ENCODE results near the gene GAS2.

GAS2 gene

GRCh38 chr11:22713336-22713735, 46.9 kb downstream of the GAS2 start:
- no peak for ATAC-seq (replicated peaks; ENCODE audit: extremely low read depth, poor library complexity, severe bottlenecking)
- no peaks in the 10 kb centered on the region for H3K36me3 Mint-ChIP-seq (ENCODE audit: insufficient read depth)
- no peak overlapping the region for H3K27ac Mint-ChIP-seq (ENCODE audit: low read depth)
- H3K4me3 Mint-ChIP-seq = no peak overlapping the region
- DNase-seq (ENCODE audit: low spot score in 2 of 2) = no peak
- H3K27me3 Mint-ChIP-seq = peaks cover 28% of the 10 kb centered on the region
- H3K9me3 Mint-ChIP-seq = no peaks in the 10 kb centered on the region
- no peaks in the 10 kb centered on the region for H3K4me1 Mint-ChIP-seq

- H3K9me3 Mint-ChIP-seq = no peaks in the 10 kb centered on the region
- H3K4me1 Mint-ChIP-seq = no peaks in the 10 kb centered on the region
- no peak overlapping the region for H3K27ac Mint-ChIP-seq (ENCODE audit: low read depth)
- no peaks in the 10 kb centered on the region for H3K36me3 Mint-ChIP-seq (ENCODE audit: insufficient read depth)
- DNase-seq (ENCODE audit: low spot score in 2 of 2) (no peak), ATAC-seq (replicated peaks; ENCODE audit: extremely low read depth, poor library complexity, severe bottlenecking) (no peak)
- H3K4me3 Mint-ChIP-seq = no peak overlapping the region
- peaks cover 26% of the 10 kb centered on the region for H3K27me3 Mint-ChIP-seq
Observed at GRCh38 chr11:22715971-22716370, 49.6 kb downstream of the GAS2 start.

GRCh38 chr11:22720457-22720856, 54.0 kb downstream of the GAS2 start:
- Mint-ChIP-seq H3K9me3 (no peaks in the 10 kb centered on the region), H3K4me3 (no peak overlapping the region), H3K4me1 (no peaks in the 10 kb centered on the region), H3K27ac (ENCODE audit: low read depth) (no peak overlapping the region), H3K36me3 (ENCODE audit: insufficient read depth) (no peaks in the 10 kb centered on the region), H3K27me3 (no peaks in the 10 kb centered on the region)
- ATAC-seq (replicated peaks; ENCODE audit: extremely low read depth, poor library complexity, severe bottlenecking) (no peak), DNase-seq (ENCODE audit: low spot score in 2 of 2) (no peak)

- Mint-ChIP-seq H3K4me1 (no peaks in the 10 kb centered on the region), H3K27ac (ENCODE audit: low read depth) (no peak overlapping the region), H3K9me3 (no peaks in the 10 kb centered on the region), H3K27me3 (no peaks in the 10 kb centered on the region), H3K36me3 (ENCODE audit: insufficient read depth) (no peaks in the 10 kb centered on the region), H3K4me3 (no peak overlapping the region)
- no peak for DNase-seq (ENCODE audit: low spot score in 2 of 2)
- ATAC-seq (replicated peaks; ENCODE audit: extremely low read depth, poor library complexity, severe bottlenecking) = no peak
Observed at GRCh38 chr11:22723274-22723673, 56.9 kb downstream of the GAS2 start.

GRCh38 chr11:22725079-22725478, 58.7 kb downstream of the GAS2 start:
- Mint-ChIP-seq H3K4me1 (no peaks in the 10 kb centered on the region), H3K36me3 (ENCODE audit: insufficient read depth) (no peaks in the 10 kb centered on the region)

GRCh38 chr11:22728600-22729389, 62.4 kb downstream of the GAS2 start:
- no peaks in the 10 kb centered on the region for H3K27me3 Mint-ChIP-seq
- no peaks in the 10 kb centered on the region for H3K36me3 Mint-ChIP-seq (ENCODE audit: insufficient read depth)
- no peak overlapping the region for H3K4me3 Mint-ChIP-seq
- no peak overlapping the region for H3K27ac Mint-ChIP-seq (ENCODE audit: low read depth)
- H3K4me1 Mint-ChIP-seq = no peaks in the 10 kb centered on the region
- DNase-seq (ENCODE audit: low spot score in 2 of 2) = no peak
- ATAC-seq (replicated peaks; ENCODE audit: extremely low read depth, poor library complexity, severe bottlenecking) = no peak
- no peaks in the 10 kb centered on the region for H3K9me3 Mint-ChIP-seq

More at GRCh38 chr11:22725079-22725478, 58.7 kb downstream of the GAS2 start:
- no peak for ATAC-seq (replicated peaks; ENCODE audit: extremely low read depth, poor library complexity, severe bottlenecking)
- Mint-ChIP-seq H3K4me3 (no peak overlapping the region), H3K27ac (ENCODE audit: low read depth) (no peak overlapping the region), H3K27me3 (no peaks in the 10 kb centered on the region), H3K9me3 (no peaks in the 10 kb centered on the region)
- no peak for DNase-seq (ENCODE audit: low spot score in 2 of 2)

GRCh38 chr11:22730319-22730718, 63.9 kb downstream of the GAS2 start:
- Mint-ChIP-seq H3K27ac (ENCODE audit: low read depth) (no peak overlapping the region), H3K27me3 (no peaks in the 10 kb centered on the region), H3K36me3 (ENCODE audit: insufficient read depth) (no peaks in the 10 kb centered on the region), H3K4me3 (no peak overlapping the region), H3K9me3 (no peaks in the 10 kb centered on the region), H3K4me1 (no peaks in the 10 kb centered on the region)
- DNase-seq (ENCODE audit: low spot score in 2 of 2) (no peak), ATAC-seq (replicated peaks; ENCODE audit: extremely low read depth, poor library complexity, severe bottlenecking) (no peak)

GRCh38 chr11:22732588-22732987, 66.2 kb downstream of the GAS2 start:
- no peaks in the 10 kb centered on the region for H3K36me3 Mint-ChIP-seq (ENCODE audit: insufficient read depth)
- H3K27me3 Mint-ChIP-seq = no peaks in the 10 kb centered on the region
- H3K4me3 Mint-ChIP-seq = no peak overlapping the region
- ATAC-seq (replicated peaks; ENCODE audit: extremely low read depth, poor library complexity, severe bottlenecking) (no peak), DNase-seq (ENCODE audit: low spot score in 2 of 2) (no peak)
- no peaks in the 10 kb centered on the region for H3K9me3 Mint-ChIP-seq
- H3K4me1 Mint-ChIP-seq = no peaks in the 10 kb centered on the region
- no peak overlapping the region for H3K27ac Mint-ChIP-seq (ENCODE audit: low read depth)

- ATAC-seq (replicated peaks; ENCODE audit: extremely low read depth, poor library complexity, severe bottlenecking) = no peak
- DNase-seq (ENCODE audit: low spot score in 2 of 2) = no peak
- Mint-ChIP-seq H3K36me3 (ENCODE audit: insufficient read depth) (no peaks in the 10 kb centered on the region), H3K27me3 (no peaks in the 10 kb centered on the region), H3K9me3 (no peaks in the 10 kb centered on the region), H3K4me3 (no peak overlapping the region), H3K27ac (ENCODE audit: low read depth) (no peak overlapping the region), H3K4me1 (no peaks in the 10 kb centered on the region)
Observed at GRCh38 chr11:22733475-22734248, 67.3 kb downstream of the GAS2 start.

GRCh38 chr11:22734628-22735345, 68.4 kb downstream of the GAS2 start:
- H3K27me3 Mint-ChIP-seq = no peaks in the 10 kb centered on the region
- no peak overlapping the region for H3K4me3 Mint-ChIP-seq
- DNase-seq (ENCODE audit: low spot score in 2 of 2) (no peak), ATAC-seq (replicated peaks; ENCODE audit: extremely low read depth, poor library complexity, severe bottlenecking) (no peak)
- no peaks in the 10 kb centered on the region for H3K36me3 Mint-ChIP-seq (ENCODE audit: insufficient read depth)
- no peaks in the 10 kb centered on the region for H3K9me3 Mint-ChIP-seq
- no peaks in the 10 kb centered on the region for H3K4me1 Mint-ChIP-seq
- H3K27ac Mint-ChIP-seq (ENCODE audit: low read depth) = no peak overlapping the region

- Mint-ChIP-seq H3K9me3 (no peaks in the 10 kb centered on the region), H3K4me1 (no peaks in the 10 kb centered on the region), H3K4me3 (no peak overlapping the region), H3K36me3 (ENCODE audit: insufficient read depth) (no peaks in the 10 kb centered on the region), H3K27ac (ENCODE audit: low read depth) (no peak overlapping the region), H3K27me3 (peaks cover 20% of the 10 kb centered on the region)
- no peak for ATAC-seq (replicated peaks; ENCODE audit: extremely low read depth, poor library complexity, severe bottlenecking)
- DNase-seq (ENCODE audit: low spot score in 2 of 2) = no peak
Observed at GRCh38 chr11:22742157-22742613, 75.8 kb downstream of the GAS2 start.

GRCh38 chr11:22749536-22749935, 83.1 kb downstream of the GAS2 start:
- ATAC-seq (replicated peaks; ENCODE audit: extremely low read depth, poor library complexity, severe bottlenecking) = no peak
- Mint-ChIP-seq H3K36me3 (ENCODE audit: insufficient read depth) (no peaks in the 10 kb centered on the region), H3K4me1 (no peaks in the 10 kb centered on the region), H3K4me3 (no peak overlapping the region), H3K9me3 (no peaks in the 10 kb centered on the region), H3K27me3 (peaks cover 19% of the 10 kb centered on the region), H3K27ac (ENCODE audit: low read depth) (no peak overlapping the region)
- no peak for DNase-seq (ENCODE audit: low spot score in 2 of 2)
